Thymus (tissue), 11 donors: ENCODE data around the gene GMNC. TPM values are rescaled to one million over a fixed set of nuclear protein-coding genes. Genes with fewer than 3 reads are reported as not detected.

Experiments used
- DNase-seq, 9 donors: peaks; one replicate each; pipeline ENCODE4 v3.0.0-alpha.2; 2013; ENCODE audit warnings: low spot score in 9 of 9, low read depth in 6 of 9, missing footprints in 1 of 9
- H3K27ac ChIP-seq, 2 donors: one replicate each; pipeline ENCODE4 v1.5.1; 2013; ENCODE audit warnings: control low read depth in 1 of 2, low read depth in 1 of 2, low read length in 1 of 2, mild to moderate bottlenecking in 1 of 2, moderate library complexity in 1 of 2
- H3K27me3 ChIP-seq, 2 donors: one replicate each; pipeline ENCODE4 v1.5.1; 2013; ENCODE audit warnings: low read length in 1 of 2; ENCODE audit not compliant: control insufficient read depth in 2 of 2, insufficient read depth in 1 of 2
- H3K36me3 ChIP-seq, 2 donors: one replicate each; pipeline ENCODE4 v1.5.1; 2013; ENCODE audit warnings: low read length in 1 of 2, mild to moderate bottlenecking in 1 of 2, moderate library complexity in 1 of 2; ENCODE audit not compliant: control insufficient read depth in 2 of 2, insufficient read depth in 2 of 2
- H3K4me1 ChIP-seq, 2 donors: one replicate each; pipeline ENCODE4 v1.5.1; 2013; ENCODE audit warnings: low read length in 2 of 2; ENCODE audit not compliant: control insufficient read depth in 2 of 2, insufficient read depth in 2 of 2
- H3K4me3 ChIP-seq, 2 donors: one replicate each; pipeline ENCODE4 v1.5.1; 2013; ENCODE audit warnings: low read length in 2 of 2, control low read depth in 1 of 2, mild to moderate bottlenecking in 1 of 2
- H3K9me3 ChIP-seq, 2 donors: one replicate each; pipeline ENCODE4 v1.5.1; 2013; ENCODE audit warnings: low read length in 1 of 2, mild to moderate bottlenecking in 1 of 2; ENCODE audit not compliant: control insufficient read depth in 2 of 2, insufficient read depth in 1 of 2
- WGBS: extraction: QIAGEN DNeasy Blood & Tissue Kit; methylation state at CpG from one replicate; pipeline ENCODE4 v1.1.7; 2013; 5-methylcytosine and 5-hydroxymethylcytosine counted together
- polyA plus RNA-seq: library from polyadenylated mRNA; stranded (reverse); fragments of 200-250 nt; gene quantifications from one replicate; pipeline ENCODE4 v1.2.3, GENCODE V29; 2013
- total RNA-seq: library from RNA; stranded (reverse); fragments of 120-200 nt; gene quantifications from one replicate; pipeline ENCODE4 v1.2.4, GENCODE V29; 2013
- donor health status: healthy.

Gene GMNC
- total and polyA plus RNA-seq, 2 donors: 0.05 to 0.11 TPM

DNA sequence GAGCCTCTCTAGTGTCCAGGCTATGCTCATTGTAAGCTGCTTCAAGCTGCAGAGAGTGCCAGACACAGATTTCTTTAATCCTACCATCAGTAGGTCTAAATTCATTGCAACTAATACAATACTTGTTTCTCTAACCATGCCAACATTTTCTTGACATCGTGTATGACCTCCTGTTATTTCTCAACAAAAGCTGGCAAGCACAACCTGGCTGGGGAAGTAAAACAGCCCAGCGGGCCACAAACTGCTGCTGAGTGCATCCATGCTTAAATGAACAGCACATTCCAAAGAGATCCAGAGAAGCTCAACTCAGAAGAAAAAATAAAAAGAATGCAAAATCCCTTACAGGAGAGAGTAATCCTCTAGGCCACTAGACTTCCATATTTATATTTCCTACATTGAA lies 36.5 kb downstream of the GMNC start:
- Histone ChIP-seq H3K27me3 (no peaks in the 10 kb centered on the region), H3K27ac (no peak overlapping the region), H3K4me3 (no peak overlapping the region), H3K36me3 (no peaks in the 10 kb centered on the region), H3K4me1 (no peaks in the 10 kb centered on the region), H3K9me3 (no peaks in the 10 kb centered on the region)
- WGBS: 90% methylated on average over 2 of the region's 2 CpGs
- no peak for DNase-seq

DNA sequence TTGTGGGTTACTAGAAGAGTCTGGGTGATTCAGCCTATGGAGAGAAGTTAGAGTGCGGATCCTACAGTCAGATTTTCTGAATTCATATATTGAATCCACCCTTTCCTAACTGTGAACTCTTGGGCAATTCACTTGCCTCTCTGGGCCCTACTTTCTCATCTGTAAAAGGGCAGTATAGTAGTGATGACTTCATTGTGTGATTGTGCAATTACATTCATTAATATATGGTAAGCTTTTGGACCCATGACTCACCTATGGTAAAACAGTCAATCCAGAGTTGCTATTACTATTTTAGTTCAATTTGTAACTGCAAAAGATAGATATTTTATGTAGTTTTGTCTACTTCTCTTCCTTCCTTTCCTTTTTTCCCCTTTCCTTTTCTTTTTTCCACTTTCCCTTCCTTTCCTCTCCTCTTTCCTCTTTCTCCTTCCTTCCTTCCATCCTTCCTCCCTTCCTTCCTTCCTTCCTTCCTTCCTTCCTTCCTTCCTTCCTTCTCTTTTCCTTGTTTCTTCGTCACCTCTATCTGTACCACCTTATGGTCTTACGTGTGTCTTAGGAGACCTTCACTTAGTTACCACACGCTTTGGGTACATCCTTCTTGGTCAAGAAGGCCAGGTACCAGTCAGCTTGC lies 37.0 kb downstream of the GMNC start:
- no peaks in the 10 kb centered on the region for H3K4me1 ChIP-seq
- no peak for DNase-seq
- H3K4me3 ChIP-seq: no peak overlapping the region
- no peaks in the 10 kb centered on the region for H3K9me3 ChIP-seq
- WGBS: 95% methylated on average over 4 of the region's 4 CpGs
- H3K27me3 ChIP-seq: no peaks in the 10 kb centered on the region
- H3K27ac ChIP-seq: no peak overlapping the region
- H3K36me3 ChIP-seq: no peaks in the 10 kb centered on the region

DNA sequence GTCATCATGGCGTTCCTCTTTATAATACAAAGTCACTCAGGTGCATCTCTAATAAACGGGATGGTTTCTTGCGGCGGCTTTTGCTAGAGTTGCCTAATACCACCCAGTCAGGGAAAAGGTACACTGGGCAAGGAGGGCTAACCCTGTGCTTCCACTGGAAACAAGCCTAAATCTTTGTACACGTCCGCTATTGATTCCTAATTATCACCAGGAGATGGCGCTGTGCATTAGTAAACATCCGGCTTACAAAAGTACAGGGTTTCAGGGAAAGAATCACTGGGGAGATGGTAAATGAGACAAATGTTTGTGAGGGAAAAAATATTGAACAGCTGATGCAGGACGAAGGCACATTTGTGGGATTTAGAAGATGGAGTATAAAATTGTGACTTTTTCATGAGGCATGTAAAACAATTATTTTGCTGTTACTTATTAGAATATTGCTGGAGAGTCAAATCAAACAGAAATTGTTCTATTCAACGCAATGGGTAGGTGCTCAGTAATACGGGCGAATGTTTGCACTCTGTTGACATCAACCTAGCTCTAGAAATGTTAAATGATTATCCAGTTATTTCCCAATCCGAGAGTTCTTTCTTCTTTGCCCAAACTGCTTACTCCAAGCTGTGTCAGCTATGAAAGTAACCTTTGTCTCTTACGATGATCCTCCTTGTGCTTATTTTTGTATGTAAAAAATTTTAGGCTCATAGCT lies 50.6 kb downstream of the GMNC start:
- peak in 5 of 9 donors; percentile 2 to 34 (median 19) for DNase-seq

DNA sequence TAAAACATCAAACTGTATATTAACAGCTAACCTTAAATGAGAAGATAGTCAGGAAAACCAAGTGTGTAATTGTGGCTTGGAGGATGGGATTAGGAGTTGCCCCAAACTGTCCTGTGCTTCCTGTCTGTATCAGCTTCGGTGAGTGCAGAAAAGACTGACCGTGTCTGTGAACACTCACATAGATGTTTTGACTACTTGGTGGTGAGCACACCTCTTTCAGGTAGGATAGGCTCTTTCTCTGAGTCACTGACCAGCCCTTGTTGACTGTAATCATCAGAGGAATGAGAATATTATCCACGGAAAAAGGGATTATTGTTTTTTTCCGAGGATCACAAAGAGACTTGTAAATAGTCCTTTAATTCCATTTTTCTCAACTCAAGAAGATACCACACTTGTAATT lies 51.5 kb downstream of the GMNC start:
- Histone ChIP-seq H3K4me3 (no peak overlapping the region), H3K27ac (no peak overlapping the region), H3K4me1 (no peaks in the 10 kb centered on the region), H3K36me3 (no peaks in the 10 kb centered on the region), H3K27me3 (no peaks in the 10 kb centered on the region), H3K9me3 (no peaks in the 10 kb centered on the region)
- no peak for DNase-seq
- WGBS: 89% methylated on average over 4 of the region's 4 CpGs

More for the DNA sequence above, 50.6 kb downstream of the GMNC start:
- H3K4me1 ChIP-seq: no peaks in the 10 kb centered on the region
- no peak overlapping the region for H3K27ac ChIP-seq
- H3K9me3 ChIP-seq: no peaks in the 10 kb centered on the region
- 51% methylated on average over 14 of the region's 14 CpGs for WGBS
- H3K36me3 ChIP-seq: no peaks in the 10 kb centered on the region
- no peaks in the 10 kb centered on the region for H3K27me3 ChIP-seq
- no peak overlapping the region for H3K4me3 ChIP-seq

GRCh38 chr3:190809351-190809750 lies 53.1 kb downstream of the GMNC start:
- H3K27ac ChIP-seq: no peak overlapping the region
- 86% methylated on average over 2 of the region's 2 CpGs for WGBS
- no peak overlapping the region for H3K4me3 ChIP-seq
- H3K4me1 ChIP-seq: no peaks in the 10 kb centered on the region
- no peak for DNase-seq
- H3K36me3 ChIP-seq: no peaks in the 10 kb centered on the region
- no peaks in the 10 kb centered on the region for H3K27me3 ChIP-seq
- H3K9me3 ChIP-seq: no peaks in the 10 kb centered on the region

DNA sequence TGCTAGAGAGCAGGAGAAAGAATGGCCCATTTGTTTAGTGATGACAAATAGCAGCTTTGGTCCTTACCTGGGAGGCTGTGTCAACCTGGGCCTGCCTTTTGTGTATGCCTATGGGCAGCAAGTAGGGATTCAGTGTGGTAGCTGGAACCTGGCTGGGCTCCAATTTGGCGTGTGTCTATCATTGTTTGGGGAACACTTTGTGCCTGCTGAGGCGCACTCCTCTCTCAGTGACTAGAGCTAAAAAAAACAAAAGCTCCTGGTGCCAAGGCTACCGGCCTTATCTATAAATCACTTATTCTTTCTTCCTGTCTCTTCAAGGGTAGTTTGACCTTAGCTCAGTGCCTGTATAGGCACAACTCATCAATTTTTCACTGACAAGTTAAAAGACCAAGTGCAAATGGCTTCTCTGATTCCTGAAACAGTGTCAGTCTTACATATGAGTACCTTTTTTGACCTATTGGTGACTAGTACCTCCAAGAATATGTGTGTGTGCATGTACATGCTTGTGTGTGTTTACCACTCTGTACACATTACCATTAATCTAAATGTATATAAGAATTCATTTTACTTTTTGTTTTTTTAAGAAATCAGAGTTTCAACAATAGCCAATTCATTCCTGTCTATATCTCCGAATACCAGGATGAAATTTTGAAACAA lies 54.6 kb downstream of the GMNC start:
- no peak for DNase-seq
- Histone ChIP-seq H3K27ac (no peak overlapping the region), H3K4me3 (no peak overlapping the region), H3K9me3 (no peaks in the 10 kb centered on the region), H3K4me1 (no peaks in the 10 kb centered on the region), H3K27me3 (no peaks in the 10 kb centered on the region), H3K36me3 (no peaks in the 10 kb centered on the region)
- WGBS: 66% methylated on average over 4 of the region's 4 CpGs
